NB4 (cell line): ENCODE data around the gene KLK12.

Experiments
- CTCF ChIP-seq: IDR thresholded peaks from one replicate; pipeline ENCODE4 v1.5.1; 2012; ENCODE audit warnings: low read depth, low read length
- MAX ChIP-seq: IDR thresholded peaks from 2 replicates; pipeline ENCODE4 v1.6.1; 2011; ENCODE audit warnings: low read depth, low read length
- POLR2A ChIP-seq: IDR thresholded peaks from 2 replicates; pipeline ENCODE4 v1.6.1; 2011; ENCODE audit warnings: mild to moderate bottlenecking; ENCODE audit not compliant: insufficient read length; ENCODE audit errors: extremely low read depth

- TF ChIP-seq CTCF (no peak), POLR2A (no peak), MAX (no peak)
Measured at GRCh38 chr19:51002542-51003311, 32.1 kb downstream of the KLK12 start.
